ENCODE results near the gene MCOLN3.
"Not testable (repeated sequence)": the region's sequence is repeated elsewhere in the genome, so short reads cannot be mapped to it uniquely, and the experiment has no call there.

MCOLN3 gene

DNA sequence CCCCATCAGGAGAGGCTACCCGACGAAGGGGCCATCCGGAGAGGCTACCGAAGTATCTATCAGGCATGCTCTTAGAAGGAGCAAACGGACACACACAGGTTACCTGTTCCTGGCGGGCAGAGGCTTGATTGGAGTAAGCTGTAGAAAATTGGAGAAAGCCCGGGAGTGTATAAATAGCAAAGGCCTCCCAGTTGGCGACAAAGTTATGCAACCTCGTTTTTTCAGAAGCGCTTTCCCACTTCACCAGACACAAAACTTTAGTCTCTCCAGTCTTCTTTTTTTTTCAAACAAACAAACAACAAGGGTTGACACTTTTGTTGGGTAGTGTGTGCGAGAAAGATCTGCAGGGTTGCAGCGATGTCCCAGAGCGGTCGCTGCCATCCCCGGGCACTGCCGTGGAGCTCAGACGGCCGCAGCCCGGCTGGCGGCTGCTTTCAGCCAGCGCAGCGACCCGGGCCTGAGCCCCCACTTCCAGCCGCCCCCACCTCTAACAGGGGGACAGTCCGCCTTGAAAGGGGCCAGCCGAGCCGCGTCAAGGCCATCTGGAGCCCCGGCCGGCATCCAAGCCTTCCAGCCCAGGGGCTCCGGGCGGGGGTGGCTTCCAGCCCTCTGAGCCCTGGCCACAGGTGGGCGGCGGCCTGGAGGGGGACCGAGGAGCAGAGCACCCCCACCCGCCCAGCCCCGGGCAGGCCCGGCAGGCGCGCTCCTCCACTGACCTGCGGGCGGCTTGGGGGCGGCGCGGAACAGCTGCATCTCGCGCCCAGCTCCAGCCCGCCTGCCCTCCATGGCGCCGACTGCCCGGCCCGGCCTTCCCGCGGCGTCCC, 616 bp downstream of the MCOLN3 start:
- no peak for DNase-seq (ENCODE audit: low read depth)

DNA sequence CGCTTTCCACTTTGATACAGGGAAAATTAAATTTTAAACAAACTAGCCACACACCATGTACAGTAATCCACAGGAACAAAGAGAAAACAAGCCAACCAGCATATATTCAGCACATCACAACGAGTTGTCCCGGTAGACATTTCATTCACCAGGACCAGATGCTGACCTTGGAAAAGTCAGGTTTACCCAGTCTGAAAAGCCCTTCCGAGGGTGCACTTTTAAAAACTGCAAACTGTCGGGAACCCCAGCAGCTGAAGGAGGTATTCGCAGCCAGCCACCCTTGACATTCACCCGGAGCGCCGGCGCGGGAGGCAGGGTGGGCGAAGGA, 1.2 kb downstream of the MCOLN3 start:
- no peak for DNase-seq (ENCODE audit: low read depth)

GRCh38 chr1:85042413-85042812, 5.9 kb downstream of the MCOLN3 start:
- DNase-seq (ENCODE audit: low read depth), result no peak

- no peak for DNase-seq (ENCODE audit: low read depth)
These were observed 6.5 kb downstream of the MCOLN3 start for GRCh38 chr1:85041793-85042192.

GRCh38 chr1:85033221-85033620, 15.1 kb downstream of the MCOLN3 start:
- no peak for DNase-seq (ENCODE audit: low read depth)

DNA sequence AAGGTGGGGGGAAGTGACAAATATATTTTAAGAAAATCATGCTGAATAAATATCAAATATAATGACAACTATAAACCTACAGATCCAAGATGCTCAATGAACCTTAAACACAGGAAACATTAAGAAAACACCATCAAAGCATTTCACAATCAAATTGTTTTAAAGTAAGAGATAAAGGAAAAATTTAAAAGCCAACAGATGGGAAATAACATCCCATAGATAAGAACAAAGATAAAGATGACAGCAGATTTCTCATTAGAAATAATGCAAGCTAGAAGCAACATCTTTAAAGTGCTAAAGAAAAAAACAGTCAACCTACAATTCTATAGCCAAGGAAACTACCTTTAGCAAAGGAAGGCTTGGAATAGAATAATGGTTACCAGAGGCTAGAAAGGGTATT, 17.8 kb downstream of the MCOLN3 start:
- DNase-seq (ENCODE audit: low read depth), result no peak

GRCh38 chr1:85028151-85028550, 20.1 kb downstream of the MCOLN3 start:
- no peak for DNase-seq (ENCODE audit: low read depth)

DNA sequence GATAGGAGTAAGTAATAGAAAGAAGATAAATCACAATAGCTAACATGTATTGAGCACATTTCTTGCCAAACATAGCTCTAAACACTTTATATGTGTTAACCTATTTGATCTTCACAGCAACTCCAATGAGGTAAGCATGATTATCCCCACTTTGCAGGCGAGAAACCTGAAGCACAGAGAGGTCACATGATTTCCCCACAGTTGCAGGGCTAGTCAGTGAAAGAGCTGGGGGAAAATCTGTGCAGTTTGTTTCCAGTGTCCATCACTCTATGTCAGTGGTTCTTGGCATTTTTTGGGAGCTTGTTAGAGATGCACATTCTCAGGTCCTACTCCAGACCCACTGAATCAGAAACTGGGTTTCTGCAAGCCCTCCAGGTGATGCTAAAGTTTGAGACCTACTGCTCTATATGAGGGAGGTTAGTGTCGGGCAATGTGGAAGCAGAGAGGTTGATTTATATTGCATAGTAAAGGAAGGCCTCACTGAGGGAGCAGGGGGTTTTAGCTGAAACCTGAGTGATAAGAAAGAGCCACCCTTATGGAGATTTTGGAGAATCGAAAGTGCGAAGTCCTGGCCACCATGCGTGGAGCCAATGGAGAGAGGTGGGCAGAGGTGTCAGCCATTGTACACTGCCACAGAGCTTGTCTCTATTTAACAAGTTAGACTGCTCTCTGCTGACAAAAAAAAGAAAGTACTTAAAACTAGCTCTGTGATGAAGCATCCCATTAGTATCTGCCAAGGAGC, 20.9 kb downstream of the MCOLN3 start:
- no peak for DNase-seq (ENCODE audit: low read depth)

DNA sequence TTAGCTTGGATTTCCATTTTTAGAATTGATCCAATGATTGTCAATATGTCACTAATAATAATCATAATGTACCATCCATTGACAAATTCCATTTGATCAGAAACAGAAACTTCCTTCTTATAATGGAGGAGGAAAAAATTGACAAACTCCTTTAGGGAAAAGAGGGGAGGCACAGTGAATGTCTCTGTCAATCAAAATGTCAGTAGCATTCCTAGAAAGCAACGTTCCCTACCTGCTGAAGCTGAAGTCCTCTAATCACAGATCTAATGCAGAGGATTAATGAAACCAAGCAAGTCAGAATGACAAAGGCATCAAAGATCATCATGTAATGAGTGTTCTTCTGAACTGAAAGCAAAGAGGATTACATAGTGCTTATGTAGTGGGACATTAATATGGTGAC, 22.4 kb downstream of the MCOLN3 start:
- DNase-seq (ENCODE audit: low read depth), result no peak

DNA sequence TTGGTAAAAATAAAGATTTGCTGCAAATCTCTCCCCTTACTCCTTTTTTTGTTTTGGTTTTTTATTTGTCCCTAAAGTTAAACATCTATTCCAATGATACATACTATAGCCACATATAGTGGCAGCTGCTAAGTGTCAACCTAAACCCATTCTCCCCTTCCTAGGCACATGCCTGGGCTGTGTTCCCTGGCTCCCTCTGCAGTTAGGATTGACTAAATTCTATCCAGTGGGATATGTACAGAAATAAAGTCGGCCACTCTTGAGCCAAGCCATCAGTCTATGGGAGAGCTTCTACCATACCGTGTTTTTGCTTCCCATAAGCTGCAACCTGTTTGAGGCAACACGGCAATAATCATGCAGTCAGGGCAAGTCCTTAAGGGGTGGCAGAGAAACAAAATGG, 23.6 kb downstream of the MCOLN3 start:
- DNase-seq (ENCODE audit: low read depth), result no peak

DNA sequence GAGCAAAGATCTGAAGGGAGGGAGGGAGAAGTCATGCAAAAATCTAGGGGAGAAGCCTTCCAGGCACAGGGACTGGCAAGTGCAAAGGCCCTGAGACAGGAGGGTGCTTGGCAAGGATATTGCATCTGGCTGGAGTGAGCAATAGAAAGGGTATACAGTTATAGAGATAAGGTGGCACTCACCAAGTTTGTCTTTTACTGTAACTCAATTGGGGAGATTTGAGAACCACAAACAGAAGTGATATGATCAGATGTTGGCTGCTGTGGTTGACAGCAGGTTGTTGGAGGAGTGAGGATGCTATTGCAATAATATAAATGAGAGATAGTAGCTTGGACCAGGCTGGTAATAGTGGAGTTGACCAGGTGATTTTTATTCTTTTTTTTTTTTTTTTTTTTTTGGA, 25.6 kb downstream of the MCOLN3 start:
- no peak for DNase-seq (ENCODE audit: low read depth)

- DNase-seq (ENCODE audit: low read depth), result no peak
These were observed 28.3 kb downstream of the MCOLN3 start for GRCh38 chr1:85019994-85020393.

- DNase-seq (ENCODE audit: low read depth), result no peak
These were observed 32.5 kb downstream of the MCOLN3 start for GRCh38 chr1:85015826-85016225.

DNA sequence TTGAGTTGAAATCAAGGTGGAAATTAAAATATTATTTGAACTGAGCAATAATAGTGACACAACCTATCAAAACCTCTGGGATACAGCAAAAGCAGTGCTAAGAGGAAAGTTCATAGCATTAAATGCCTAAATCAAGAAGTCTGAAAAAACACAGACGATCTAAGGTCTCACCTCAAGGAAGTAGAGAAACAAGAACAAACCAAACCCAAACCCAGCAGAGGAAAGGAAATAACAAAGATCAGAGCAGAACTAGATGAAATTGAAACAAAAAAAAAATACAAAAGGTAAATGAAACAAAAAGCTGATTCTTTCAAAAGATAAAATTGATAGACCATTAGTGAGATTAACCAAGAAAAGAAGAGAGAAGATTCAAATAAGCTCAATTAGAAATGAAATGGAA, 42.7 kb downstream of the MCOLN3 start:
- not testable (repeated sequence) for DNase-seq (ENCODE audit: low read depth)

GRCh38 chr1:85001742-85002141, 46.6 kb downstream of the MCOLN3 start:
- no peak for DNase-seq (ENCODE audit: low read depth)

DNA sequence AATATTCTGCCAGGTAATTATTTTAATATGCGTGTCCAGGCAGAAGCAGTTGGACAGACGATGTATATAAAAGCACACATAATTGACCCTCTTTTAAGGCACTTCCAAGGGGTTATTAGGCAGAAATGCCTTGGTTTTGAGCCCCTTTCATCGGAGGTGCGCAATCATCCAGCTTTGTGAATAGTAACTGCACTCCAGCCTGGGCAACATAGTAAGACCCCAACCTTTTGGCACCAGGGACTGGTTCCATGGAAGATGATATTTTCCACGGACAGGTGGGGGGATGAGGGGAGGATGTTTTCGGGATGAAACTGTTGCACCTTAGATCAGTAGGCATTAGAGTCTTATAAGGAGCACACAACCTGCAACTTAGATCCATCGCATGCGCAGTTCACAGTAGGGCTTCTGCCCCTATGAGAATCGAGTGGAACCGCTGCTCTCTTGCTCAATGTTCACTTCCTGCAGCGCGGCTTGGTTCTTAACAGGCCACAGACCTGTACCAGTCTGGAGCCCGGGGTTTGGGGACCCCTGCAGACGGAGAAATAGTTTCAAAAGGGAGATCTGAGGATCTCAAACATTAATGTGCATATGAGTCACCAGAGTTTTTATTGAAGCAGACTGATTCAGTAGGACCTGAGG, 49.5 kb downstream of the MCOLN3 start:
- DNase-seq (ENCODE audit: low read depth), result no peak

GRCh38 chr1:84997667-84998600, 50.4 kb downstream of the MCOLN3 start:
- DNase-seq (ENCODE audit: low read depth), result no peak

DNA sequence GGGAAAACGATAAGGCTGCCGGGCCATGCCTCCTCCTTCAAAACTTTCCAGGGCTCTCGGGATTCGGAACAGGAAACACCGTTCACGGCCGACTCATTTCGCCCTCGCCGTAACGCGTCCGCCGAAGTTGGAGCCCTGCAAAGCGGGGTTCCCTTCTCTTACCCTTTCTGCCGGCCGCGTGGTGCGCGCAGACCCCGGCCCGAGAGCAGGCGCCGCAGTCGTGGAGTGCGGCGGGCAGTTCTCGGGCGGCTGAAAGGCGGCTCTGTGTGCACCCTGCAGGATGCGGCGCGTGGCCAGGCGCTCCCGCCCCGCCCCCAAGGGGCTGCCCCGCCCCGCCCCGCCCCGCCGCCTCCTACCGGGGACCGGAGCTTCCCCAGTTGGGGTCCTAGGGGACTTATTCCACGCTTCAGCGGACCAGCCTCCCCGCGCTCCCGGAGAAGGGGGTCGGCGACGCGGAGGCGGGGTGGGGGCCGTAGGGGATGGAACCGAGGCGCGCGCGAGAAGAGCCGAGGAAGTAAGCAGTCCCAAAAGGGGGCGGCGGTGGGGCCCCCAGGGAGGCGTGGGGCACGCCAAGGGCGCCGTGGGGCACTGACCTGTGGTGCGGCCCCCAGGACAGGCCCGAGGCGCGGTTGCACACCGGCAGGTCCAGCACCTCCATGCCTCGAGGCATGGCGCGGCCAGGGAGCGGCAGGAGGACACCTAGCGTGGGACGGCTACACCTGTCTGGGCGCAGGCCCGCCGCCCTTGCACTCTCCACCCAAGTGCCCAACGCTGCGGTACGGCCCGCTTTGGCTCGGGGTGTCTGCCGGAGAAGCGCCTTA, 51.2 kb downstream of the MCOLN3 start, which contains the start of gene MCOLN2:
Gene MCOLN2, minus strand, starts transcription at position 268 of the 821 bp plus-strand sequence. Its CDS starts 241 bp downstream, at position 27.
- no peak for DNase-seq (ENCODE audit: low read depth)

DNA sequence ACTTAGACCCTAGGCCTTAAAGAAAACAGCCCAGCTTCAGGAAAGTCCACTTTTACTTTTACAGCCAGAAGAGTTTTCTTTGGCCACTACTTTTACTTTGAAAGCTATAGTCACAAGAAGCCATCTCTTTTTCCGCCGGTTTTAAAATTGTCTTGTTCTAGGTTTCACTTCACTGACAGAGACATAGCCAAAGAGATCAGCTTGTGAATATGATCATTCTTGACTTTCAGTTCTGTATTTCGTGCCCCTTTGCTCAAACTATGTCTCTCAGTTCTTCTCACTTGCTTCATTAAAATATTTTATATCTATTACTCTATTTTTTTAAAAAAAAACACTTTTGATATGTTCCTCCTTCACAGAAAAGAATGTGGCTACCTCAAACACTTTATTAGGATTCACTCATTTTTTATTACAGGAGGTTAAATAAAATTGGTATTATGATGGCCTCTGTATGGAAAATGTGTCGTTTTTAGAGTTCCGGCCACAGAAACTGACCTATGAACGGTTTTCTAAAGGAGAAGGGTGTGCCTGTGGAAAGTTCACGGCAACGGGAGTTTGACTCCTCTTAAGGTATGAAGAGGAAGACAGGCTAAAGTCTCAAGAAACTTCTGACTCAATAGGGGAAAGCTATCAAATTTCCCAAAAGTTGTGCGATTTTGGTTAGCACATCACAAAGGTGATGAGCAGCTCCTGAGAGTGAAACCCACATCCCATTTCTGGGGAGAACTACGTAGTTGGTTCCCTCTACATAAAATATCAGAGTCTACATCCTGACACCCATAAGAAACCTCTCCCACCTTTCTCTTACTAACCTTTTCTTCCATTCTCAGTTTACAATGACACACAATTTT, 52.6 kb downstream of the MCOLN3 start:
- DNase-seq (ENCODE audit: low read depth), result no peak

Measured in stromal cell of bone marrow (primary cell).